ENCODE measurements around the gene NFKBIB.
"Not testable (repeated sequence)": the region's sequence is repeated elsewhere in the genome, so short reads cannot be mapped to it uniquely, and the experiment has no call there.

The NFKBIB gene

DNA sequence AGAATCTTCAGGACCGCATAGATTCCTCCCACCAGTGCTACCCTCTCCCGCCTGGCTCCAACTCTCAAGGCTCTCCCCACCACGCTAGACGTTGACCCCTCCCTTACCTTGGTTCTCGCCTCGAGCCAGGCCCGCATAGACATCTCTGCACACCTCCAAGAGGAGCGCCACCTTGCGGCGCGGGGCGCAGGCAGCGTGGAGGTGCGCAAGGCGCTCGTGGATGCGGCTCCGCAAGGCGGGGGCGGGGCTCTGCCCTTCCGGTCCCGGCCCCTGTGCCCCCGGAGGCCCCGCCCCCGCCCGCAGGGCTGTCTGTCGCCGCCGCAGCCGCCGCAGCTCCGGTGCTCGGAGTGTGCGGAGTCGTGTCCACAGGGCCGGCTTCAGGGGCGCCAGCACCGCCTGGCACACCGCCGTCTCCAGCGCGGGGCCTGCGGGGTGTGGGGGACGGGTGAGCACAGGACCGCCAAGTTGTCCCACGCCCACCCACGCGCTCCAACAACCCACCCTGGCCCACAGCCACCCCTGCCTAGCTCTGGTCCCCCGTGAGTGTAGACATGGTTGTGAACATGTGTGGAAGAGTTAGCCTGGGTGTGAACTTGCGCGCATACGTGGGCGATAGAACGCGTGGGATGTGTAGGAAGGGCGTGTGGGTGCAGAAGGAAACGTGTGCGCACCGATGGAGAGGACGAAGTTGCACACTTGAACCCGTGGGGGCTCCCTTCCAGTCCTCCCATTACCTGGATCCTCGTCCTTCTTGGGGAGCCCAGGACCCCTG is 29.7 kb upstream of the NFKBIB start:
- TF ChIP-seq, protein P1, sequence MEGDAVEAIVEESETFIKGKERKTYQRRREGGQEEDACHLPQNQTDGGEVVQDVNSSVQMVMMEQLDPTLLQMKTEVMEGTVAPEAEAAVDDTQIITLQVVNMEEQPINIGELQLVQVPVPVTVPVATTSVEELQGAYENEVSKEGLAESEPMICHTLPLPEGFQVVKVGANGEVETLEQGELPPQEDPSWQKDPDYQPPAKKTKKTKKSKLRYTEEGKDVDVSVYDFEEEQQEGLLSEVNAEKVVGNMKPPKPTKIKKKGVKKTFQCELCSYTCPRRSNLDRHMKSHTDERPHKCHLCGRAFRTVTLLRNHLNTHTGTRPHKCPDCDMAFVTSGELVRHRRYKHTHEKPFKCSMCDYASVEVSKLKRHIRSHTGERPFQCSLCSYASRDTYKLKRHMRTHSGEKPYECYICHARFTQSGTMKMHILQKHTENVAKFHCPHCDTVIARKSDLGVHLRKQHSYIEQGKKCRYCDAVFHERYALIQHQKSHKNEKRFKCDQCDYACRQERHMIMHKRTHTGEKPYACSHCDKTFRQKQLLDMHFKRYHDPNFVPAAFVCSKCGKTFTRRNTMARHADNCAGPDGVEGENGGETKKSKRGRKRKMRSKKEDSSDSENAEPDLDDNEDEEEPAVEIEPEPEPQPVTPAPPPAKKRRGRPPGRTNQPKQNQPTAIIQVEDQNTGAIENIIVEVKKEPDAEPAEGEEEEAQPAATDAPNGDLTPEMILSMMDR (IDR thresholded peaks at IDR 0.05; ENCODE audit: low read length) = peak; percentile 57
- TF ChIP-seq EZH2 (optimal IDR thresholded peaks at IDR 0.05; ENCODE audit: low read depth, low read length) = no peak
- TF ChIP-seq EZH2phosphoT487 (IDR thresholded peaks at IDR 0.05; ENCODE audit: low read length) = no peak
- Histone ChIP-seq H3K79me2 (ENCODE audit: low read length) (no peaks in the 10 kb centered on the region), H3K36me3 (replicated peaks; ENCODE audit: insufficient read depth, low read length) (no peaks in the 10 kb centered on the region), H3K9me3 (replicated peaks; ENCODE audit: insufficient read depth, low read length) (no peaks in the 10 kb centered on the region), H3F3A (ENCODE audit: insufficient read depth, low read length) (no peaks in the 10 kb centered on the region), H4K20me1 (ENCODE audit: insufficient read depth, low read length) (no peaks in the 10 kb centered on the region), H3K4me1 (ENCODE audit: low read length) (no peaks in the 10 kb centered on the region), H3K9ac (ENCODE audit: low read length) (no peak overlapping the region; the same call in 1 of the 2 replicates), H3K27ac (ENCODE audit: low read length) (no peak overlapping the region), H2AFZ (ENCODE audit: low read length) (peak overlapping the region; percentile 17), H3K27me3 (replicated peaks; ENCODE audit: insufficient read depth, low read length) (no peaks in the 10 kb centered on the region), H3K4me2 (ENCODE audit: low read depth, low read length) (peak overlapping the region; percentile 69; the same call in 1 of the 2 replicates), H3K9me2 (replicated peaks; ENCODE audit: insufficient read depth, low read length) (no peaks in the 10 kb centered on the region), H3K4me3 (ENCODE audit: low read length) (peak overlapping the region; percentile 17; the same call in 1 of the 2 replicates)
- DNase-seq = peak; percentile 52

DNA sequence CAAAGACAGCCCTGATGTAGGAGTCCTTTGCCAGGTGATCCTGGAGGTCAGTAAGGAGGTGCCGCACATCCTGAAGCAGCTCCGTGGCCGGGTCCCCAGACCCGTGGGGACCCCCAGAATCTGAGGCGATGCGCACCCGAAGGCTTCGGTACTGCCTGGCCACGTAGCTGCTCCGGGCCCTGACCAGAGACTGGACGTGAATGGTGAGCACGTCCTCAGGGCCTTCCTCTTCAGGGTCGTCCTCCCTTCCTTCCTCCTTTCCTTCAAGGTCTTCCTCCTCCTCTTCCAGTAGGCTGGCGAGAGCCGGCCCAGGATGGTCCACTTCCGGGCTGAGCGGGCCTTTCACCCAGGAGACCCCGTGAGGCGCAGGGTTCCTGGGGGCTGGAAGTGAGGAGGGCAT is 29.2 kb upstream of the NFKBIB start:
- no peaks in the 10 kb centered on the region for H3K9me3 ChIP-seq (replicated peaks; ENCODE audit: insufficient read depth, low read length)
- H3K4me3 ChIP-seq (ENCODE audit: low read length) = no peak overlapping the region
- H3K9ac ChIP-seq (ENCODE audit: low read length) = no peak overlapping the region
- no peak overlapping the region for H2AFZ ChIP-seq (ENCODE audit: low read length)
- no peak for DNase-seq
- no peaks in the 10 kb centered on the region for H3K27me3 ChIP-seq (replicated peaks; ENCODE audit: insufficient read depth, low read length)
- H3K4me2 ChIP-seq (ENCODE audit: low read depth, low read length) = no peak overlapping the region
- H3K79me2 ChIP-seq (ENCODE audit: low read length) = no peaks in the 10 kb centered on the region
- H3K36me3 ChIP-seq (replicated peaks; ENCODE audit: insufficient read depth, low read length) = no peaks in the 10 kb centered on the region
- no peaks in the 10 kb centered on the region for H3K9me2 ChIP-seq (replicated peaks; ENCODE audit: insufficient read depth, low read length)
- H3K4me1 ChIP-seq (ENCODE audit: low read length) = no peaks in the 10 kb centered on the region
- no peaks in the 10 kb centered on the region for H4K20me1 ChIP-seq (ENCODE audit: insufficient read depth, low read length)
- H3K27ac ChIP-seq (ENCODE audit: low read length) = no peak overlapping the region
- H3F3A ChIP-seq (ENCODE audit: insufficient read depth, low read length) = no peaks in the 10 kb centered on the region
- no peak for TF ChIP-seq EZH2 (optimal IDR thresholded peaks at IDR 0.05; ENCODE audit: low read depth, low read length)
- TF ChIP-seq EZH2phosphoT487 (IDR thresholded peaks at IDR 0.05; ENCODE audit: low read length) = no peak
- TF ChIP-seq, protein P1 (IDR thresholded peaks at IDR 0.05; ENCODE audit: low read length) = no peak

DNA sequence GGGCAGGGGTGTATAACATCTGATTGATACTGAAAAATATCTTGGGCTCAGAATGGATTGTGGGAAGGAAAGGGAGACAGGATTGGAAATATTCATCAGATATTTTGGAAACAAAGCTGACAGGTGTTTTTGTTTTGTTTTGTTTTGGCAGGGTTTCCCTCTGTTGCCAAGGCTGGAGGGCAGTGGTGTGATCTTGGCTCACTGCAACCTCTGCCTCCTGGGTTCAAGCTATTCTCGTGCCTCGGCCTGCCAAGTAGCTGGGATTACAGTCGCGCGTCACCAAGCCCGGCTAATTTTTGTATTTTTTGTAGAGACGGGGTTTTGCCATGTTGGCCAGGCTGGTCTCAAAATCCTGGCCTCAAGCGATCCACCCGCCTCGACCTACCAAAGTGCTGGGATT is 26.4 kb upstream of the NFKBIB start:
- not testable (repeated sequence) for H3K9ac ChIP-seq (ENCODE audit: low read length); H3K4me2 ChIP-seq (ENCODE audit: low read depth, low read length); DNase-seq; H4K20me1 ChIP-seq (ENCODE audit: insufficient read depth, low read length); H3K4me1 ChIP-seq (ENCODE audit: low read length); H3K9me2 ChIP-seq (replicated peaks; ENCODE audit: insufficient read depth, low read length); H3K27me3 ChIP-seq (replicated peaks; ENCODE audit: insufficient read depth, low read length); H3K9me3 ChIP-seq (replicated peaks; ENCODE audit: insufficient read depth, low read length); H2AFZ ChIP-seq (ENCODE audit: low read length); H3K4me3 ChIP-seq (ENCODE audit: low read length); H3K36me3 ChIP-seq (replicated peaks; ENCODE audit: insufficient read depth, low read length); H3K27ac ChIP-seq (ENCODE audit: low read length); H3K79me2 ChIP-seq (ENCODE audit: low read length)
- H3F3A ChIP-seq (ENCODE audit: insufficient read depth, low read length) = peaks cover 13% of the 10 kb centered on the region
